G401 (cell line): ENCODE results near the gene ST8SIA1. TPM values are rescaled to one million over a fixed set of nuclear protein-coding genes. Genes with fewer than 3 reads are reported as not detected.
A peak's percentile ranks its signal among the peaks of the same experiment; 100 is the strongest.
"Not testable (repeated sequence)": the region's sequence is repeated elsewhere in the genome, so short reads cannot be mapped to it uniquely, and the experiment has no call there.

Experiments
- DNase-seq: peaks from one replicate; pipeline ENCODE4 v3.0.0-alpha.2; 2015; ENCODE audit warnings: low spot score
- in situ Hi-C: cut with HindIII; loops from 2 replicates; pipeline ENCODE4 v1.10.0; 2016; ENCODE audit warnings: low sequenced_read_pairs, mixed read lengths
- total RNA-seq: library from RNA; depleted of rRNA; stranded (reverse); fragments of >200 nt; shearing (Covaris generic); gene quantifications from 2 replicates; pipeline ENCODE4 v1.2.3, GENCODE V29; 2014; rRNA removed

The ST8SIA1 gene, protein sequence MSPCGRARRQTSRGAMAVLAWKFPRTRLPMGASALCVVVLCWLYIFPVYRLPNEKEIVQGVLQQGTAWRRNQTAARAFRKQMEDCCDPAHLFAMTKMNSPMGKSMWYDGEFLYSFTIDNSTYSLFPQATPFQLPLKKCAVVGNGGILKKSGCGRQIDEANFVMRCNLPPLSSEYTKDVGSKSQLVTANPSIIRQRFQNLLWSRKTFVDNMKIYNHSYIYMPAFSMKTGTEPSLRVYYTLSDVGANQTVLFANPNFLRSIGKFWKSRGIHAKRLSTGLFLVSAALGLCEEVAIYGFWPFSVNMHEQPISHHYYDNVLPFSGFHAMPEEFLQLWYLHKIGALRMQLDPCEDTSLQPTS
- not detected in 2 replicates for total RNA-seq

DNA sequence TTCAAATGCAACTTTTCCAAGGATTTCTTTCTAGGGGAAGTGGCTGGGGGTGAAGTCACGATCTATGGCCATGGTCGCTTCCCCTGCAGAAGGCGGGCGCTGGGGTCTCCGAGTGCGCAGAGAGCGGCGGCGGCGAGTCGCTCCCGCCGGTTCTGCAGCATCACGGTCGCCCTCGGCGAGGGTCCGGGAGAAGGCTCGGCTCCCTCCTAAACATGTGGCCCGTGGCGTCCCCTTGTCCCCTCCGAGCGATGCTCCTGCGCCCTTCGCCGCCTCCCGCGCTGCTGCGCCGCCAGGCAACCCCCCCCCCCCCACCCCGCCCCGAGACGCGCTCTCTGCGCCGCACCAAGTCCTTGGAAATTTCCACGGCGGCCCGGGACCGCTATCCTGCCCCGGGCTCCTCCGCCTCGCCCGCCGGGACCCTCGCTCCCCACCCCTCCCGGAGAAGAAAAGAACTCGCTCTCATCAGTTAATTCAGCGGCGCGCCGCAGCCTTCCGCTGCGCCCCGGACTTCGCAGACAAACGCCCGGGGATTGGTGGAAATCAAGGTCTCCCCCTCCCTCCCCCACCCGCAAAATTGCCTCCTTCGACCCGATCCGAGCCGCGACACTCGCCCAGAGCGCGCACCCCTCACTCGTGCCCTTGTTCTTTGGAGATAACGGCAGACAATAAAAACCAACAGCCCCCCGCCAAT, at the start of gene ST8SIA1:
Gene ST8SIA1, minus strand, starts transcription at position 298 of the 691 bp plus-strand sequence. CDS start 475 bp downstream, outside the sequence.
- DNase-seq: peak; percentile 81
- in situ Hi-C loops: no loop called here

DNA sequence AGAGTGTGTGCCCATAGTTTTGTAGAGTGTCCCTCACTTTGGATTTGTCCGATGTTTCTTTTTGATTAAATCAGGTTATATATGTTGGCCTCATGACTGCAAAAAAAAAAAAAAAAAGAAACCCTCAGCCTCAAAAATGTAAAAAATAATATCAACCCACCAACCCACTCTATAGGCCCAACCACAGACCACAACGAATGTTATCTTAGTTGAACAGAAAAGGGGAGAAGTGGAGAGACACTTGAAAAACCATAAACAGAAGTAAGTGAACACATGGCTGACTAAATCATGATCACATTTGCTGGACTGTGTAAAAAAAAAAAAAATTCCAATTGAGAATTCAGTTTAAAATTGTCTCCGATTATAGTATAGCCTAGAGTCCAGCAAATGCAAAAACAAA, 45.5 kb upstream of the ST8SIA1 start:
- no peak for DNase-seq
- in situ Hi-C loops: no loop called here

DNA sequence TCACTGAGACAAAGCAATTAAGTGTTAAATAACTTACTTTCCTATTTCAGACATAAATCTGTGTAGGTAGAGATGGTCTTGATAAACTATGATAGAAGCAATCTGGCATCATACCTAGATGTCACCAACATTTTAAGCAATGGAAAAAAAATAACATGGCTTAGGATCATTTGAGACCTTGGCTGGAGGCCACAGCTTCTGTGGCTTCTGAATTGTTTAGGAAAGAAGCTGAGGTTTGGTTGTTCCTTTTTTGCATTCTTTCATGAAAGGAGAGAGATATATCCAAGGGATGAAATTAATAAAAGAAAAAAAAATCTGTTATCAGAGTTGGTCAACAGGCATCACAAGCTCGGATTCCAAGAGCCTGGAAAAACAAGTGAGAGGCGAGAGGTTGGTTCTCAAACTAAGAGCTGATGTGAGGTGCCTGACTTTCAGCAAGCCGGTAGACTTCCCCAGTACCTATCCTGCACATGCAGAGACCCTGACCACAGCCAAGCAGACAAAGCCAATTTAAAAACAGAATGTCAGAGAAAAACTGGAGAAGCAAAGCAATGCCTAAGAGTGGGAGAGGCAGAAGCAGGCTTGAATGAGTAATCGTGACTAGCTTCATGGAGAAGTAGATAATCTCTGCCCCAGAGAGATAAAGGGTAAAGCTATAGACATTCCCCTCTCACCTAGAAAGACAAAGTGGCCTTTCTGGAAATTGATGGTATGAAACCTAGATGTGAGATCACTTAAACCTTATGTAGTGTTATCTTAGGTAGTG, 43.4 kb upstream of the ST8SIA1 start:
- in situ Hi-C loops: no loop called here
- no peak for DNase-seq

DNA sequence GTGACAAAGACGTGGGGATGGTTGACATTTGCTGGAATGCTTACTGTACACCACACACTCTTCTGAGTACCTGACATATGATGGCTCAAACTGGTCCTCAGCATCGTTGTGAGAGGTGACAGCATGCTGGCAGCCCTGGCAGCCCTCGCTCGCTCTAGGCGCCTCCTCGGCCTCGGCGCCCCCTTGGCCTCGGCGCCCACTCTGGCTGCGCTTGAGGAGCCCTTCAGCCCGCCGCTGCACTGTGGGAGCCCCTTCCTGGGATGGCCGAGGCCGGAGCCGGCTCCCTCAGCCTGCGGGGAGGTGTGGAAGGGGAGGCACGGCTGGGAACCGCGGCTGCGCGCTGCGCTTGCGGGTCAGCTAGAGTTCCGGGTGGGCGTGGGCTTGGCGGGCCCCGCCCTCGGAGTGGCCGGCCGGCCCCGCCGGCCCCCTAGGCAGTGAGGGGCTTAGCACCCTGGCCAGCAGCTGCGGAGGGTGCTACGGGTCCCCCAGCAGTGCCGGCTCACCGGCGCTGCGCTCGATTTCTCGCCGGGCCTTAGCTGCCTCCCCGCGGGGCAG, 42.2 kb upstream of the ST8SIA1 start:
- DNase-seq, in situ Hi-C loops: not testable (repeated sequence)

DNA sequence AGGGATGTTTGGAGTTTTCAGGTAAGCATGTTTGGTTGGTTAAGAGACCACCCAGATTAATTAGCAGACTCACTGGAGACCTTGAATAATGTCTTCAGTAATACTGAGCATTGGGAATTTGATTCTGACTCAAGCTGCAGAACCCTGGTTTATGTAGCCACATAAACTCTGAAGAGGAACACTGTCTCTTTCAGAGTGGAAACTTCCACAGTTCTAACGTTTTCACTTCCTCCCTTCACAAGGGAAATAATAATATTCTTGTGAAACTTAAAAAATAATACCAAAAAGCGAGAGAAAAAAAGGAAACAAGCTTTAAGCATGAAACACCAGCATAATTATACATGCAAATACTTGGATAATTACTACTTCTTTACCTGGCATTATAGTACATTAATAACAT, 40.0 kb upstream of the ST8SIA1 start:
- DNase-seq: no peak
- in situ Hi-C loops: no loop called here

DNA sequence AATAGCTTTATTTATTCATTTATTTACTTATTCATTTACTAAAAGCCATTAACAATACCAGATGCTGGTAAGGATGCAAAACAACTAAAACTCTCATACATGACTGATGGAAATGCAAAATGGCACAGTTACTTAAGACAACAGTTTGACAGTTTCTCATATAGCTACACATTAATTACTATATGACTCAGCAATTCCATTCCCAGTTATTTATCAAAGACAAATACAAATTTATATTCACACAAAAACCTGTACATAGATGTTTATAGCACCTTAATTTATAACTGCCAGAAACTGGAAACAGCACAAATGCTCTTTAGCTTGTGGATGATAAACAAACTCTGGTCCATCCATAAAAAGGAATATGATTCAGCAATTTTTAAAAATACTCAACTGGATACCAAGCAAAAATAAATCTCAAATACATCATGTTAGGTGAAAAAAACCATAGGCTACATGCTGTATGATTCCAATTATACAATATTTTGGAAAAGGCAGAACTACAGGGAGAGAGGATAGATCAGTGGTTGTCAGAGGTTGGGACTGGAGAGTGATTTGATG, 37.9 kb upstream of the ST8SIA1 start:
- in situ Hi-C loops: no loop called here

DNA sequence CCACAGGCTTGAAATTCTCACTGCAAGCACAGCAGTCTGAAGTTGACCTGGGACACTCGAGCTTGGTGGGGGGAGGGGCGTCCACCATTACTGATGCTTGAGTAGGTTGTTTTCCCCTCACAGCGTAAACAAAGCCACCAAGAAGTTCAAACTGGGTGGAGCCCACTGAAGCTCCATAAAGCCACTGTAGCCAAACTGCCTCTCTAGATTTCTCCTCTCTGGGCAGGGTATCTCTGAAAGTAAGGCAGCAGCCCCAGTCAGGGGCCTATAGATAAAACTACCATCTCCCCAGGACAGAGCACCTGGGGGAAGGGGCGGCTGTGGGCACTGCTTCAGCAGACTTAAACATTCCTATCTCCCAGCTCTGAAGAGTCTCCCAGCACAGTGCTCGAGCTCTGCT, 31.7 kb upstream of the ST8SIA1 start:
- in situ Hi-C loops: no loop called here
- DNase-seq: no peak

More for the DNA sequence above, 37.9 kb upstream of the ST8SIA1 start:
- DNase-seq: no peak

DNA sequence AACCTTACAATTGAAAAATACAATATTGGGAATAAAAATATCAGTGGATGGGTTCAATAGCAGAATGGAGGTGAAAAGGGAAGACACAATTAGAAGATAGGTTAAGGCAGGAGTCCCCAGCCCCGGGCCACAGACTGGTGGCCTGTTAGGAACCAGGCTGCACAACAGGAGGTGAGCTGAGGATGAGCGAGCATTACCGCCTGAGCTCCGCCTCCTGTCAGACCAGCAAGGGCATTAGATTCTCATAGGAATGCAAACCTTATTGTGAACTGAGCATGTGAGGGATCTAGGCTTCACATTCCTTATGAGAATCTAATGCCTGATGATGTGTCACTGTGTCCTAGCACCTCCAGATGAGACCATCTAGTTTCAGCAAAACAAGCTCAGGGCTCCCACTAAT, 27.3 kb upstream of the ST8SIA1 start:
- DNase-seq: no peak

DNA sequence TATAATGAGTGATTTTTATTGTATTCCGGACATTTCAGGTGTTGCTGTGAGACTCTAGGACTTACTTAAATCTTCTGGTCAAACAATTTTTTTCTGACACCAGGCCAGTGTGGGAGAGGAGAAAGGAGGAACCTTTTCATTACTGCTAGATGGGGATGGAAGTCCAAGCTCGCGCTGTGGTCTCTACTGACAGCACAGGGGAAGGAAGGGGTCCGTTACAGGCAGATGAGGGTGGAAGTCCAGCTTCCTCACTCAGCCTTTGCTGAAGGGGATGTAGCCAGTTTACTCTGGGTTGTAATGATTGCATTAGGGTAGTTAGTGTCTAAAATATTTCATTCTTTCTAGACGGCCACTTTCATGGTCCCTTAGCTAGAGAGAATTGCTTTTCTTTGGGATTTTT, 26.3 kb upstream of the ST8SIA1 start:
- no peak for DNase-seq
- in situ Hi-C loops: no loop called here

More for the DNA sequence above, 27.3 kb upstream of the ST8SIA1 start:
- in situ Hi-C loops: no loop called here

DNA sequence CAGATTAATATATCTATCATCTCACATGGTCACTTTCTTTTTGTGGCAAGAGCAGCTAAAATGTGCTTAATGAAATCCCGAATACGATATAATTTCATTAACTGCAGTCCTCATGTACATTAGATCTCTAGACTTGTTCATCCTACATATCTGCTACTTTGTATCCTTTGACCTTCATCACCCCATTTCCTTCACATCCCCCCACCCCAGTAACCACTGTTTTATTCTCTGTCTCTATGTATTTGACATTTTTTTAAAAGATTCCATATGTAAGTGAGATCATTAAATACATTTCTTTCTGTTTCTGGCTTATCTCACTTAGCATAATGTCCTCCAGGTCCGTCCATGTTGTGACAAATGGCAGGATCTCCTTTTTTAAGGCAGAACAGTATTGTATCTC, 23.0 kb upstream of the ST8SIA1 start:
- DNase-seq: no peak
- in situ Hi-C loops: no loop called here

DNA sequence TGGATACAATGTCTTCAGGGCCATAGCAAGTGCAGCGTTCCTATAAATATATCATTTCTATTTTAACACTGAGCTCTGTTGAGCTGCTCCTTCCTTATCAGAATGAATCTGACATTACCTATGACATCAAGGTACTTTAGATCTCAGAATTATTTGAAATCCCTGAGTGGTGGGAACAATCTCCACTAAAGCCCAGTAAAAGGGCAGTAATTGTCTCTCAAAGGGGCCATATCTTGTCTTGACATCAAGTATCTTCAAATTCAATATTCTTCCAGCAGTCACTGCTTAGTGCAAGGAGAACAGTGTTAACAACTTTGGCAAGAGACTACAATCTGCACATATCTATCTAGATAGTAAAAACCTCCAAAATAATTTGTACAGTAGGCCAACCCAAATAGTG, 21.7 kb upstream of the ST8SIA1 start:
- in situ Hi-C loops: no loop called here
- no peak for DNase-seq

DNA sequence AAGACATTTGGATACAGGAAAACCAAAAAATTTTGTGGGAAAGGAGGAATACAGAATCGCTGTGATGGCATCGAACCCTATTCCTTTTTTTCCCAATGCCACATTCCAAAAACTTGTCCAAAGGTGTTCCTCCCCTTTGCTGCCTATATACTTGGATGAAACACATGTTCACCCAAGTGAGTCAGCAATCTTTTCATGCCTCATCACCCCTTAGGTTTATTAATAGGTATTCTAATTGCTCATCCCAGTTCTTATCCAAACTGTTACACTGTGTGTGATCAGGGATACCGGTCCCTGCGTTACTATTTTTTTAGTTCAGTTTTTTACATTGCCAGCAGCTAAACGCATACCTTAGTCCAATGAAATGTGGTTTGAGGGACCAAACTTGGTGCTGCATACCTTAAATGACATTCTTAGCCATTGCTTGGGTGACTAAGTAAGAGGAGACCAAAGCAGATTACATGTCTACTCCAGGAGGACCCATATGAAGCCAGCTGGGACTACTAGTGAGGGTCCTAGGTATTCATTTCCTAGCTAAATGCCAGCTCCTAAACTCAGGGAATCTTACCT, 20.6 kb upstream of the ST8SIA1 start:
- no peak for DNase-seq
- in situ Hi-C loops: no loop called here

DNA sequence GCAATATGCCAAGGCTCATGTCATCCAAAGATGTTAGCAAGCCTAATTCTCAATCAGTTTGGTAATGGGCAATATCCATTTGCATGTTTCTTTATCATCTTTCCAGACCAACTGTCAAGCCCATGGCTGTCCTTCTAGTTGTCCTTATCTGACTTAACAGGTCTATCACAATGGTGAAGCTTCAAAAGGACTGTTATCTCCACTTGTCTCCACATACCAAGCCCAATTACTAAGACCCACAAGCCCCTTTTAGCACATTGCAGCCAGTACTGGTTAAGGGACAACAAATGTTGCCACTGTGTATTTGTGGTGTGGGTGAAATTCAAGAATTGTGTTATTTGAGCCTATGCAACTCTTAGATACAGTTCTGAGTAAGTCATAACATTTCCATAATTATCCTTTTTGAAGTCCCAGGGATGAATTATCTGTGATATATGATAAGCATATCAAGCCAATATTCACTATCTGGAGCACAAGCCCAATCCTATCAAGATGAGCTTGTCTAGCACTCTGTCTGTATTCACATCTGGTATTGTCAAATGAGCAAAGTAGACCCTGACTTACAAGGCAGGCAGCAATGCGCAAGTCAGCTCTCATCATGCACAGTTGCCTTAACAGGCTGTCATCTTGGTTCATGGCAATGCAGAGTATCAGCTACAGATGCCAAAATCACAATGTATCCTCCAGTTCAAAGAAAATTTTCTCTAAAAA, 19.3 kb upstream of the ST8SIA1 start:
- in situ Hi-C loops: no loop called here
- no peak for DNase-seq

DNA sequence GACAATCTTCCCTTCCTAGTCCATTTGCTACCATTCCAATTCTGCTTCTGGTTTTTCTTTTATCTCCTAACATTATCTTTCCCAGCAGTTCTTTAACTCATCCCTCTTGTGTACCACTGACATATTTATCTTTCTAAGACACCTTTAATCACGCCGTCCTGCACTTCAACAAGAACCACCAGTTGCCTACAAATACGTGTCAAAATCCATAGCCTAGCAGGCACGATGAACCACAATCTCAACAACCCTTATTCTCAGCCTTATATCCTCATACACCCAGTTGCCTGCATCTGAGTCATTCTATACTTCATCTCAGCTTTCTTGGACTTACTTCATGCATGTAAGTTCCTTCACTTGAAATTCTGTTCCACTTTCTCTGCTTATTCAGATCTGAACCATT, 16.4 kb upstream of the ST8SIA1 start:
- in situ Hi-C loops: no loop called here
- no peak for DNase-seq

DNA sequence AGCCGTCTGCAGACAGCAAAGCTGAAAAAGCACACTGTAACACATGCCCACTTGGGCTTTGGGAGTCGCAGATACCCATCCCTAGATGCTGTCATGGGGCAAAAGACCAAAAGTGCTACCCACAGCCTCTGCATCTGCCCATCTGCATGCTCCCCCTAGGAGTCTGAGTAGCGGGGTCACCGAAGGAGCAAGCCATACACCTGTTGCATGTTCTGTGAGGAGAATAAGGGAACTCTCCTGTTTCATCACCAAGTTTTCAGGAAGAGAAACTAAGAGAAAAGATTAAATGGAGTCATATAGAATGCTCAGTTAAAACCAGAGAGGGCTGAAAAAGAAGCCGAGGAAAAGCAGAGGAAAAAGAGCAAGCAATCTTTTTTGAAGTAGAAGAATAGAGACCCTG, 13.7 kb upstream of the ST8SIA1 start:
- in situ Hi-C loops: no loop called here
- DNase-seq: no peak

DNA sequence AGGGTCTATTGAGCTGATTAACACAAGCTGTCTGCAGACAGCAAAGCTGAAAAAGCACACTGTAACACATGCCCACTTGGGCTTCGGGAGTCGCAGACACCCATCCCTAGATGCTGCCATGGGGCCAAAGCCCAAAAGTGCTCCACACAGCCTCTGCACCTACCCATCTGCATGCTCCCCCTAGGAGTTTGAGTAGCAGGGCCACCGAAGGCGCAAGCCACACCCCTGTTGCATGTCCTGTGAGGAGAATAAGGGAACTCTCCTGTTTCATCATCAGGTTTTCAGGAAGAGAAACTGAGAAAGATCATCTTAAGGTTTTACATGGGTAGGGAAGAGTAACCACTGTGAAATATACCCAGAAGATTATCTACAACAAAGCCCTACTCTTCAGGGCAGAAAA, 5.6 kb upstream of the ST8SIA1 start:
- in situ Hi-C loops: no loop called here
- DNase-seq: no peak

DNA sequence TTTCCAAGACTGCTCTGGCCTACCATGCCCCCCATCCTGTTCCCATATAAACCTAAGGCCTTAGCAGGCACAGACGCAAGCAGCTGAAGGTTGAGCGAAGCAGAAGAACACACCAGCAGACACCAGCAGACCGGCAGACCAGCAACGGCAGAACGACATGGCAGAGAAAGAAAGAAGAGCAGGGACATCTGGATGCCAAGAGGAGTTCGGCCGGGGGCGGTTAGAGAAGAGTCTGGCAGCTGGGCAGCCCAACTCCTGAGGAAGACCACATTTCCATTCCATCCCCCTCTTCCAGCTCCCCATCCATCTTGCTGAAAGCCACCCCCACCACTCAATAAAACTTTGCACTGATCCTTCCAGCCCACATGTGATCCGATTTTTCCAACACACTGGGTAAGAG, 5.2 kb upstream of the ST8SIA1 start:
- in situ Hi-C loops: no loop called here
- DNase-seq: no peak

DNA sequence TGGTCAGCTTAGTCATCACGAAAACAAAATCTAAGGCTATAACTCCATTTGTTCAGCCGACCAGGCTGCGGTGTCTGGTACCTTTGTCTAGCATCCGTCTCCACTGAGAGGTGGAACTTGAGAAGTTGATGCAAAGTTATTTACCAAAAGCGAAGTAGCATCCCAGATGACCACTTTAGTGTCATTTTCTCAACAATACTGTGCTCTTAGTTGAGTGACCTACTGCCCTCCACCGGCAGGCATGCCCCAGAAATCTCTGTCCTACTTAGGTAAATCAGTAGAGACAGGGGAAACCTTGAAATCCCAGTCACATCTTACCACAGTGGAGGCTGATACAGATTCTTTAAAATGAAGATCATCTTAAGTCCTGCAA, 1.3 kb upstream of the ST8SIA1 start:
- peak; percentile 79 for DNase-seq
- in situ Hi-C loops: no loop called here
